Prostate gland (tissue), 2 donors: Measurements from ENCODE around the gene NRF1. TPM values are rescaled to one million over a fixed set of nuclear protein-coding genes. Genes with fewer than 3 reads are reported as not detected.
"Not testable (repeated sequence)": the region's sequence is repeated elsewhere in the genome, so short reads cannot be mapped to it uniquely, and the experiment has no call there.

Experiments
- DNase-seq: peaks from one replicate; pipeline ENCODE4 v3.0.0-alpha.2; 2019; ENCODE audit warnings: low spot score
- H3K27ac ChIP-seq, 2 donors: fragments of 200-600 bp; sonication (generic); 2 replicates each; pipeline ENCODE4 v1.5.1; 2017 to 2019
- H3K27me3 ChIP-seq: fragments of 200-600 bp; sonication (generic); replicated peaks from 2 replicates; pipeline ENCODE4 v1.5.1; 2019; ENCODE audit not compliant: insufficient read depth
- H3K36me3 ChIP-seq, 2 donors: fragments of 200-600 bp; sonication (generic); 1 replicate in 1 of 2; 2 replicates in 1 of 2; pipeline versions ENCODE4 v1.5.1 to v1.8.1; 2017 to 2019
- H3K4me1 ChIP-seq: fragments of 200-600 bp; sonication (generic); replicated peaks from 2 replicates; pipeline ENCODE4 v1.5.1; 2019
- H3K4me3 ChIP-seq, 2 donors: fragments of 200-600 bp; sonication (generic); 2 replicates each; pipeline ENCODE4 v1.5.1; 2017 to 2019
- H3K9me3 ChIP-seq: fragments of 200-600 bp; sonication (generic); 2 replicates; pipeline ENCODE4 v1.5.1; 2017
- POLR2A ChIP-seq: fragments of 450-650 bp; IDR thresholded peaks from one replicate; pipeline ENCODE4 v1.6.1; 2016; ENCODE audit warnings: antibody characterized with exemption, mild to moderate bottlenecking
- POLR2AphosphoS5 ChIP-seq: sonication (generic); formaldehyde crosslinking; IDR thresholded peaks from one replicate; pipeline ENCODE4 v1.6.1; 2017; ENCODE audit warnings: antibody characterized with exemption
- WGBS: methylation state at CpG from one replicate; pipeline ENCODE4 v1.1.5; 2018; 5-methylcytosine and 5-hydroxymethylcytosine counted together
- intact Hi-C: fragments of 100-400 bp; cut with DNase I; formaldehyde crosslinking; loops from one replicate; pipeline ENCODE4 v1.14.2; 2022
- total RNA-seq, 2 donors: library from RNA; depleted of rRNA; stranded (reverse); fragments of >200 nt; gene quantifications; one replicate each; pipeline ENCODE4 v1.1.0, GENCODE V29; 2016
- TF ChIP-seq, protein P1 (sequence below), 4 experiments: fragments of 200-600 bp in 2 of 4; fragments of 450-650 bp in 2 of 4; sonication (generic) in 2 of 4; IDR thresholded peaks; 1 replicate in 3 of 4; 2 replicates in 1 of 4; pipeline ENCODE4 v1.5.1; 2016 to 2019; ENCODE audit warnings: antibody characterized with exemption in 4 of 4, mild to moderate bottlenecking in 2 of 4, moderate library complexity in 2 of 4

NRF1 gene
- total RNA-seq, 2 donors from 2014 or later, result 22.3 to 27.0 TPM

DNA sequence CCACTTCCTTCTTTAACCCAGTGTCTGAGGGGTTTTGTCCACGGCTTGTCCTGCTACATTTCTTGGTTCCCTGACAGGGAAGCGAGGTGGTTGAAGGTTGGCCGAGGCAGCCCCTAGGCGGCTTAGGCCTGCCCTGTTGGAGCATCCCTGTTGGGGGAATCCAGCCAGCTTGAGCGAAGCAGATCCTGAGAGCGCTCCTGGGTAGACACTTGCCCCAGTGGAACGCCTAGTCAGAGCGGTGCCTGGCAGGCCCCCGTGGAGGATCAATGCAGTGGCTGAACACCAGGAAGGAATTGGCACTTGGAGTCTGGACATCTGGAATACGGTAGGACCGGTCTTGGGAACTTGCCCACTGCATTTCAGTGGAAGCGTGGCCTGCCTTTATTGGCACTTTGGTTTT is 32.7 kb upstream of the NRF1 start:
- no peaks in the 10 kb centered on the region for H3K9me3 ChIP-seq
- 96% methylated on average over 12 of the region's 12 CpGs for WGBS

DNA sequence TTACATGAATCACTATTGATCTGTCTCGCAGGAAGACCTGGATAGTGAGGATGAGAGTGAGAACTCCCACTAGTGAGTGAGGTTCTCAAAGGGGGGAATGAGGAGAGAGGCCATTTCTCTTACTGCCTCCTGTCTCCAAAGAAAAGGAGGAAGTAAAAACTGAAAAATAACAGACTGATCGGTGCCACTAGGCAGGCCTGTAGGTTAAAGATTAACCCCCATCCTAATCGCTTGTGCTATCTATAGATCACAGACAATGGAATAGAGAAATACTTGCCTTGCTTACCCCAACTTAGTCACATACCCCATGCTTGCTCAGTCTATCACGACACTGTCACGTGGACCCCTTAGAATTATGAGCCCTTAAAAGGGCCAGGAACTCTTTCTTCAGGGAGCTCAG is 25.3 kb upstream of the NRF1 start:
- DNase-seq, H3K27ac ChIP-seq, H3K4me3 ChIP-seq, H3K4me1 ChIP-seq, H3K9me3 ChIP-seq, H3K36me3 ChIP-seq, intact Hi-C loops, H3K27me3 ChIP-seq: not testable (repeated sequence)
- 87% methylated on average over 5 of the region's 5 CpGs for WGBS

More for the DNA sequence above, 32.7 kb upstream of the NRF1 start:
- TF ChIP-seq POLR2A, result no peak
- TF ChIP-seq POLR2AphosphoS5, result no peak
- TF ChIP-seq, protein P1, sequence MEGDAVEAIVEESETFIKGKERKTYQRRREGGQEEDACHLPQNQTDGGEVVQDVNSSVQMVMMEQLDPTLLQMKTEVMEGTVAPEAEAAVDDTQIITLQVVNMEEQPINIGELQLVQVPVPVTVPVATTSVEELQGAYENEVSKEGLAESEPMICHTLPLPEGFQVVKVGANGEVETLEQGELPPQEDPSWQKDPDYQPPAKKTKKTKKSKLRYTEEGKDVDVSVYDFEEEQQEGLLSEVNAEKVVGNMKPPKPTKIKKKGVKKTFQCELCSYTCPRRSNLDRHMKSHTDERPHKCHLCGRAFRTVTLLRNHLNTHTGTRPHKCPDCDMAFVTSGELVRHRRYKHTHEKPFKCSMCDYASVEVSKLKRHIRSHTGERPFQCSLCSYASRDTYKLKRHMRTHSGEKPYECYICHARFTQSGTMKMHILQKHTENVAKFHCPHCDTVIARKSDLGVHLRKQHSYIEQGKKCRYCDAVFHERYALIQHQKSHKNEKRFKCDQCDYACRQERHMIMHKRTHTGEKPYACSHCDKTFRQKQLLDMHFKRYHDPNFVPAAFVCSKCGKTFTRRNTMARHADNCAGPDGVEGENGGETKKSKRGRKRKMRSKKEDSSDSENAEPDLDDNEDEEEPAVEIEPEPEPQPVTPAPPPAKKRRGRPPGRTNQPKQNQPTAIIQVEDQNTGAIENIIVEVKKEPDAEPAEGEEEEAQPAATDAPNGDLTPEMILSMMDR (IDR thresholded peaks at IDR 0.05), result no peak
- Histone ChIP-seq H3K27ac (no peak overlapping the region), H3K4me3 (no peak overlapping the region), H3K36me3 (no peaks in the 10 kb centered on the region), H3K27me3 (no peaks in the 10 kb centered on the region), H3K4me1 (no peaks in the 10 kb centered on the region)
- no peak for DNase-seq
- intact Hi-C loops, result no loop called here

DNA sequence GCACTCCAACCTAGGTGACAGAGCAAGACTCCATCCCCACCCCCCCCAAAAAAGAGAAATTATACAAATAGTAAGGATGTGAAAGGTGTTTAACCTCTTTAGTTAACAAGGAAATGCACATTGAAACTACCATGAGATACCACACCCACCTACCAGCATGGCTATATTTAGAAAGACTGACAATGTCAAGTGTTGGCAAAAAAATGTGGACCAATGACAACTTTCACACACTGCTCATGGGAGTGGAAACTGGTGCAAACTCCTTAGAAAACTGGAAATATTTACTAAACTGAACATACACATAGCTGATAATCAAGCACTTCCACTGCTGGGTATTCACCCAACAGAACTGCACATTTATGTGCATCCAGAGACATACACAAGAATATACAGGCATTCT is 23.3 kb upstream of the NRF1 start:
- intact Hi-C loops, result no loop called here
- TF ChIP-seq POLR2A, result no peak
- TF ChIP-seq POLR2AphosphoS5, result no peak
- TF ChIP-seq, protein P1 (IDR thresholded peaks at IDR 0.05), result no peak

DNA sequence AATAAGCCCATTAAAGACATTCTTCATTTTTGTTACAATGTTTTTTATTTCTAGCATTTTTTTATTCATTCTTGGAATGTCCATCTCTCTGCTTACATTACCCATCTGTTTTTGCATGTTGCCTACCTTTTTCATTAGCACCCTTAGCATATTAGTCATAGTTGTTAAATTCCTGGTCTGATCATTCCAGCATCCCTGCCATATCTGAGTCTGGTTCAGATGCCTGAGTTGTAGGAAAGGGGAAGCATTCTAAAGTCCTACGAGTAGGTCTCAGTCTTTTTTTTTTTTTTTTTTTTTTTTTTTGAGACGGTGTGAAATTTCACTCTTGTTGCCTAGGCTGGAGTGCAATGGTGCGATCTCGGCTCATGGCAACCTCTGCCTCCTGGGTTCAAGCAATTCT is 19.7 kb upstream of the NRF1 start:
- H3K4me3 ChIP-seq, result no peak overlapping the region
- no peaks in the 10 kb centered on the region for H3K4me1 ChIP-seq
- no peak overlapping the region for H3K27ac ChIP-seq
- TF ChIP-seq POLR2AphosphoS5, result no peak
- no peak for TF ChIP-seq POLR2A
- TF ChIP-seq, protein P1 (IDR thresholded peaks at IDR 0.05), result no peak
- H3K9me3 ChIP-seq, result no peaks in the 10 kb centered on the region
- 86% methylated on average over 4 of the region's 4 CpGs for WGBS
- DNase-seq, result no peak
- H3K27me3 ChIP-seq, result no peaks in the 10 kb centered on the region
- intact Hi-C loops, result no loop called here
- H3K36me3 ChIP-seq, result no peaks in the 10 kb centered on the region

More for the DNA sequence above, 23.3 kb upstream of the NRF1 start:
- H3K27ac ChIP-seq, result no peak overlapping the region
- no peaks in the 10 kb centered on the region for H3K36me3 ChIP-seq
- DNase-seq, result no peak
- H3K4me1 ChIP-seq, result no peaks in the 10 kb centered on the region
- no peak overlapping the region for H3K4me3 ChIP-seq
- no peaks in the 10 kb centered on the region for H3K9me3 ChIP-seq
- H3K27me3 ChIP-seq, result no peaks in the 10 kb centered on the region

DNA sequence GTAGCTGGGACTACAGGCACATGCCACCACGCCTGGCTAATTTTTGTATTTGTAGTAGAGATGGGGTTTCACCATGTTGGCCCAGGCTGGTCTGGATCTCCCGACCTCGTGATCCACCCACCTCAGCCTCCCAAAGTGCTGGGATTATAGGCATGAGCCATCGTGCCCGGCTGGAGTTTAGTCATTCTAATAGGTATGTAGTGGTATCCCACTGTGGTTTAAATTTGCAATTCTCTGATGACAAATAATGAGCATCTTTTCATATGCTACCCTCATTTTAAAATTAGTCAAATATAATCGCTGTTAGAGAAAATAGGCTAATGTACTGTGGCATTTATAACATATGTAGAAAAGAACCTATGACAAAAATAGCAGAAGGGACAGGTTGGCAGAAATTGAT is 15.1 kb upstream of the NRF1 start:
- H3K36me3 ChIP-seq, H3K4me3 ChIP-seq, H3K4me1 ChIP-seq, H3K9me3 ChIP-seq, H3K27ac ChIP-seq, H3K27me3 ChIP-seq, intact Hi-C loops, DNase-seq: not testable (repeated sequence)
- 62% methylated on average over 6 of the region's 6 CpGs for WGBS

DNA sequence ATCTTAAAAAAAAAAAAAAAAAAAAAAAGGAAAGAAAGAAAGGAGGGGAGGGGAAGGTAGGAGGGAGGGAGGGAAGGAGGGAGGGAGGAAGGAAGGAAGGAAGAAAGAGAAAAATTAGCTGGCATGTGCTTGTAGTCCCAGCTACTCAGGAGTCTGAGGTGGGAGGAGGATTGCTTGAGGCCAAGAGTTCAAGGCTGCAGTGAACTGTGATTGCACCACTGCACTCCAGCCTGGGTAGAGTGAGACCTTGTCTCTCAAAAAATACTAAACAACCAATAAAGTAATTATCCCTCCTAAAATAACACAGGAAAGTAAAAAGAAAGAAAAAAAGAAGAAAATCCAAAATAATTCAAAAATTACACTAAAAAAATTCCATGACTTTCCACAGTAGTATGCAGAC is 13.8 kb upstream of the NRF1 start:
- H3K27ac ChIP-seq, result no peak overlapping the region

More for the DNA sequence above, 13.8 kb upstream of the NRF1 start:
- intact Hi-C loops, result no loop called here
- no peak overlapping the region for H3K4me3 ChIP-seq
- H3K9me3 ChIP-seq, result no peaks in the 10 kb centered on the region
- no peaks in the 10 kb centered on the region for H3K27me3 ChIP-seq
- H3K4me1 ChIP-seq, result no peaks in the 10 kb centered on the region
- H3K36me3 ChIP-seq, result no peaks in the 10 kb centered on the region
- TF ChIP-seq POLR2AphosphoS5, result no peak
- TF ChIP-seq POLR2A, result no peak
- TF ChIP-seq, protein P1 (IDR thresholded peaks at IDR 0.05), result no peak
- no peak for DNase-seq
